ENCODE results near the gene CYP17A1. TPM values are rescaled to one million over a fixed set of nuclear protein-coding genes. Genes with fewer than 3 reads are reported as not detected.

CYP17A1 gene
- polyA plus RNA-seq, 1 of the 3 experiments (the other 2 are of a cell fraction) = not detected

DNA sequence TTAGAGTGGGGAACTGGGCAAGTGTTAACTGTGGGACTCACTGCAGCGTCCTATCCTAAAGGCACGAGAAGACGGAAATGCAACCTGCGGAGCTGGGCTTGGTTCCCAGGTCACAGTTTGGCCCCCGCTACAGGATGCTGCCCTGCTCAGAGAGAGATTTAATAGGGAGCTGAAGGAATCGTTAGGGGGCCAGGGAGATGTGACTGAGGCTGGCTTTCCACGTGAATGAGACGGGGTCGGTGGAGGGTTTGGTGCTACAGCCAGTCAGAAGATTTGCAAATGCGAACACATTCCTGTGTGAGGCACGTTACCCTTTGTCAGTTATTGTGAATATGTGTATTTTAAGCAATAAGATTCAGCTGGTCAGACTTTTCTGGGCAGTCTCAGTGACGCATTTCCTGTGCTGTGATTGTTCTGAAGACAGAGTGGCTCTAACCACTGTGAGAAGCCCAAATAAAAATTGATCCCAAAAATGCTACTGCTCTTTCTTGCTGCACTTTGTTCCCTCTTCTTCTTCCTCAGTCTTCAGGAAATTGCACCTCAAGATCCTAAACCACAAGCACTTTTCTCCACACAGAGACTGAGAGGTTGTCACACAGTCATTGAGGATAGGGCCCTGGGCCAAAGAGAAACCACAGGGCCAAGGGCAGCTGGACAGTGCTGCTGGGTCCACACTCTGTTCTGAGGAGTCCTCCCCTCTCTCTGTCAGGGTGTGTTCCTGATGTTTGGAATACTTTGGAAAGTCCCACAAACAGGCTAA, 21.2 kb downstream of the CYP17A1 start:
- H3K27me3 ChIP-seq (ENCODE audit: insufficient read depth) = no peaks in the 10 kb centered on the region
- WGBS (ENCODE audit: low lambda C conversion rate) = 85% methylated on average over 12 of the region's 12 CpGs
- peak overlapping the region; percentile 10; the same call in 1 of the 2 replicates for H2AFZ ChIP-seq (ENCODE audit: low read depth)
- no peaks in the 10 kb centered on the region for H3K9me3 ChIP-seq
- peaks cover 18% of the 10 kb centered on the region for H3F3A ChIP-seq (replicated peaks; ENCODE audit: insufficient read depth)
- TF ChIP-seq GATA2 (CRISPR knock-in tag; IDR thresholded peaks at IDR 0.05) (no peak), TCF12 (IDR thresholded peaks at IDR 0.05) (no peak), EZH2phosphoT487 (IDR thresholded peaks at IDR 0.05; ENCODE audit: borderline replicate concordance, low read depth) (no peak), FOXJ3 (CRISPR knock-in tag; IDR thresholded peaks at IDR 0.05) (no peak), FOXM1 (IDR thresholded peaks at IDR 0.05; ENCODE audit: low read depth) (no peak)
- TF ChIP-seq, protein P1, sequence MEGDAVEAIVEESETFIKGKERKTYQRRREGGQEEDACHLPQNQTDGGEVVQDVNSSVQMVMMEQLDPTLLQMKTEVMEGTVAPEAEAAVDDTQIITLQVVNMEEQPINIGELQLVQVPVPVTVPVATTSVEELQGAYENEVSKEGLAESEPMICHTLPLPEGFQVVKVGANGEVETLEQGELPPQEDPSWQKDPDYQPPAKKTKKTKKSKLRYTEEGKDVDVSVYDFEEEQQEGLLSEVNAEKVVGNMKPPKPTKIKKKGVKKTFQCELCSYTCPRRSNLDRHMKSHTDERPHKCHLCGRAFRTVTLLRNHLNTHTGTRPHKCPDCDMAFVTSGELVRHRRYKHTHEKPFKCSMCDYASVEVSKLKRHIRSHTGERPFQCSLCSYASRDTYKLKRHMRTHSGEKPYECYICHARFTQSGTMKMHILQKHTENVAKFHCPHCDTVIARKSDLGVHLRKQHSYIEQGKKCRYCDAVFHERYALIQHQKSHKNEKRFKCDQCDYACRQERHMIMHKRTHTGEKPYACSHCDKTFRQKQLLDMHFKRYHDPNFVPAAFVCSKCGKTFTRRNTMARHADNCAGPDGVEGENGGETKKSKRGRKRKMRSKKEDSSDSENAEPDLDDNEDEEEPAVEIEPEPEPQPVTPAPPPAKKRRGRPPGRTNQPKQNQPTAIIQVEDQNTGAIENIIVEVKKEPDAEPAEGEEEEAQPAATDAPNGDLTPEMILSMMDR (IDR thresholded peaks at IDR 0.05) = no peak
- TF ChIP-seq, protein P2, sequence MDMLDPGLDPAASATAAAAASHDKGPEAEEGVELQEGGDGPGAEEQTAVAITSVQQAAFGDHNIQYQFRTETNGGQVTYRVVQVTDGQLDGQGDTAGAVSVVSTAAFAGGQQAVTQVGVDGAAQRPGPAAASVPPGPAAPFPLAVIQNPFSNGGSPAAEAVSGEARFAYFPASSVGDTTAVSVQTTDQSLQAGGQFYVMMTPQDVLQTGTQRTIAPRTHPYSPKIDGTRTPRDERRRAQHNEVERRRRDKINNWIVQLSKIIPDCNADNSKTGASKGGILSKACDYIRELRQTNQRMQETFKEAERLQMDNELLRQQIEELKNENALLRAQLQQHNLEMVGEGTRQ (IDR thresholded peaks at IDR 0.05; ENCODE audit: borderline replicate concordance, low read depth, low read length) = no peak
- TF ChIP-seq, protein P3, sequence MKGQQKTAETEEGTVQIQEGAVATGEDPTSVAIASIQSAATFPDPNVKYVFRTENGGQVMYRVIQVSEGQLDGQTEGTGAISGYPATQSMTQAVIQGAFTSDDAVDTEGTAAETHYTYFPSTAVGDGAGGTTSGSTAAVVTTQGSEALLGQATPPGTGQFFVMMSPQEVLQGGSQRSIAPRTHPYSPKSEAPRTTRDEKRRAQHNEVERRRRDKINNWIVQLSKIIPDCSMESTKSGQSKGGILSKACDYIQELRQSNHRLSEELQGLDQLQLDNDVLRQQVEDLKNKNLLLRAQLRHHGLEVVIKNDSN (IDR thresholded peaks at IDR 0.05; ENCODE audit: borderline replicate concordance, low read depth) = no peak
- H3K9me2 ChIP-seq = no peaks in the 10 kb centered on the region
- peak overlapping the region in 1 of 2 experiments; percentile 68; a peak in 2 of 4 replicates for H3K27ac ChIP-seq (ENCODE audit: low read depth in 2 of 2, low read length in 1 of 2)
- no peaks in the 10 kb centered on the region for H3K79me2 ChIP-seq (ENCODE audit: insufficient read depth)
- H3K4me1 ChIP-seq (ENCODE audit: control insufficient read depth in 1 of 2, insufficient read depth in 2 of 2, low read depth in 1 of 2, low read length in 1 of 2) = peaks cover 0 to 8% of the 10 kb centered on the region in 2 experiments; a peak in 2 of 4 replicates
- ChIA-PET CTCF (no interaction called here), POLR2A (no interaction called here)
- H4K20me1 ChIP-seq (ENCODE audit: insufficient read depth) = no peaks in the 10 kb centered on the region
- H3K4me2 ChIP-seq = no peak overlapping the region
- DNase-seq = no peak
- H3K36me3 ChIP-seq (replicated peaks in 1 of 2; ENCODE audit: control insufficient read depth in 1 of 2, insufficient read depth in 2 of 2, low read length in 1 of 2) = peaks cover 13 to 36% of the 10 kb centered on the region in 2 experiments
- H3K4me3 ChIP-seq (ENCODE audit: low read depth in 2 of 2, low read length in 1 of 2) = no peak overlapping the region
- peak overlapping the region; percentile 35; the same call in 1 of the 2 replicates for H3K9ac ChIP-seq

DNA sequence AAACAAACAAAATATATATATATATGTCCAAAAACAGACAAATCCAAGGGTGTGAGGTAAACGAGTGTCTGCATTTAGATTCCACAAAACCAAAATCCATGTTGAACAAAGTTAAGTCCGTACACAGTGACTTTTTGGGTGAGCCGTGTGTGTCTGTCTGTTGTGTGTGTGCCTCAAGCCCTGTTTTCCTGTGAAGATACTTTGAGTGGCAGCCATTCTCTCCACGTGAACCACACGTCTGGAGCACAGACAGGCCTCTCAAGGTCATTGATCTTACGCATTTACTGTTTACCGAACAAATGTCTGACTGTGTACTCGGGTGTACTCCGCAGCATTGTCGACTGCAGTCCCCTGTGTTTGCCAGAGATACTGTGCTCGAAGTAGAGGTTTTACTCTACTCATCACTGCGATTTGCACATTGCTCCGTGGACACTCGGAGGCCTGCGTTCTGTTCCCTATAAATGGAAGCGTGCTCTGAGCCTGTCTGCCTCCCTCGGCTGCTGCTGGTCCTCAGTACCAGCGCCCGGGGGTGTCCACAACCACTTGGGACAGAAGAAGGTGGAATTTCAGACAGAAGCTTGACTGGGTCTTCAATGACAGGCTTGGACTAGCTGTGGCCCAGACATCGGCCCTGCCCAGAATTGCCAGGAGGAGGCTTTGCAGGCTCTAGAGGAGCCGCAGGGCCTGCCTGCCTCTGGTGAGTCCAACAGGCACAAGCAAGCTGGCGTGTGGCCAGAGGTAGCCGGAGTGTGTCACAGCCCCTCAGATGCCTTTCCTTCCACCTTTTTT, 22.1 kb downstream of the CYP17A1 start:
- H3F3A ChIP-seq (replicated peaks; ENCODE audit: insufficient read depth) = peaks cover 18% of the 10 kb centered on the region
- no peak for TF ChIP-seq FOXM1 (IDR thresholded peaks at IDR 0.05; ENCODE audit: low read depth)
- TF ChIP-seq, protein P4, sequence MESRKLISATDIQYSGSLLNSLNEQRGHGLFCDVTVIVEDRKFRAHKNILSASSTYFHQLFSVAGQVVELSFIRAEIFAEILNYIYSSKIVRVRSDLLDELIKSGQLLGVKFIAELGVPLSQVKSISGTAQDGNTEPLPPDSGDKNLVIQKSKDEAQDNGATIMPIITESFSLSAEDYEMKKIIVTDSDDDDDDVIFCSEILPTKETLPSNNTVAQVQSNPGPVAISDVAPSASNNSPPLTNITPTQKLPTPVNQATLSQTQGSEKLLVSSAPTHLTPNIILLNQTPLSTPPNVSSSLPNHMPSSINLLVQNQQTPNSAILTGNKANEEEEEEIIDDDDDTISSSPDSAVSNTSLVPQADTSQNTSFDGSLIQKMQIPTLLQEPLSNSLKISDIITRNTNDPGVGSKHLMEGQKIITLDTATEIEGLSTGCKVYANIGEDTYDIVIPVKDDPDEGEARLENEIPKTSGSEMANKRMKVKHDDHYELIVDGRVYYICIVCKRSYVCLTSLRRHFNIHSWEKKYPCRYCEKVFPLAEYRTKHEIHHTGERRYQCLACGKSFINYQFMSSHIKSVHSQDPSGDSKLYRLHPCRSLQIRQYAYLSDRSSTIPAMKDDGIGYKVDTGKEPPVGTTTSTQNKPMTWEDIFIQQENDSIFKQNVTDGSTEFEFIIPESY (IDR thresholded peaks at IDR 0.05; ENCODE audit: borderline replicate concordance, low read depth) = no peak
- no peak for TF ChIP-seq GATA2 (CRISPR knock-in tag; IDR thresholded peaks at IDR 0.05)
- TF ChIP-seq POLR2AphosphoS5 (IDR thresholded peaks at IDR 0.05; ENCODE audit: low read depth, low read length) = no peak
- no peak for TF ChIP-seq MEF2A (IDR thresholded peaks at IDR 0.05; ENCODE audit: borderline replicate concordance, low read depth)
- TF ChIP-seq, protein P5, sequence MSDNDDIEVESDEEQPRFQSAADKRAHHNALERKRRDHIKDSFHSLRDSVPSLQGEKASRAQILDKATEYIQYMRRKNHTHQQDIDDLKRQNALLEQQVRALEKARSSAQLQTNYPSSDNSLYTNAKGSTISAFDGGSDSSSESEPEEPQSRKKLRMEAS (IDR thresholded peaks at IDR 0.05; ENCODE audit: low read depth) = no peak
- TF ChIP-seq RCOR1 (IDR thresholded peaks at IDR 0.05; ENCODE audit: low read length) = no peak
- no peak for TF ChIP-seq FOSL2 (IDR thresholded peaks at IDR 0.05; ENCODE audit: borderline replicate concordance, low read depth)
- TF ChIP-seq NFIC (IDR thresholded peaks at IDR 0.05; ENCODE audit: borderline replicate concordance) = no peak
- H3K79me2 ChIP-seq (ENCODE audit: insufficient read depth) = no peaks in the 10 kb centered on the region
- H3K27ac ChIP-seq (ENCODE audit: low read depth in 2 of 2, low read length in 1 of 2) = peak overlapping the region in 1 of 2 experiments; percentile 68; a peak in 2 of 4 replicates
- H3K4me3 ChIP-seq (ENCODE audit: low read depth in 2 of 2, low read length in 1 of 2) = no peak overlapping the region
- H3K9me3 ChIP-seq = no peaks in the 10 kb centered on the region
- ChIA-PET POLR2A (no interaction called here), CTCF (no interaction called here)
- no peaks in the 10 kb centered on the region for H4K20me1 ChIP-seq (ENCODE audit: insufficient read depth)
- H3K4me2 ChIP-seq = no peak overlapping the region
- H3K36me3 ChIP-seq (replicated peaks in 1 of 2; ENCODE audit: control insufficient read depth in 1 of 2, insufficient read depth in 2 of 2, low read length in 1 of 2) = peaks cover 13 to 36% of the 10 kb centered on the region in 2 experiments
- DNase-seq = peak; percentile 31
- H3K9me2 ChIP-seq = no peaks in the 10 kb centered on the region
- 89% methylated on average over 21 of the region's 23 CpGs for WGBS (ENCODE audit: low lambda C conversion rate)
- no peak overlapping the region for H2AFZ ChIP-seq (ENCODE audit: low read depth)
- peaks cover 0 to 8% of the 10 kb centered on the region in 2 experiments; a peak in 2 of 4 replicates for H3K4me1 ChIP-seq (ENCODE audit: control insufficient read depth in 1 of 2, insufficient read depth in 2 of 2, low read depth in 1 of 2, low read length in 1 of 2)
- H3K9ac ChIP-seq = no peak overlapping the region; the same call in 1 of the 2 replicates
- no peaks in the 10 kb centered on the region for H3K27me3 ChIP-seq (ENCODE audit: insufficient read depth)

All from SK-N-SH (cell line).